HEK293 (cell line): ENCODE results near the gene DPH7.

ENCODE experiments used
- CTCF ChIA-PET: fragments of 350-600 bp; formaldehyde crosslinking; extraction: SDS; loops from one replicate; lab custom pipeline; 2021; ENCODE audit warnings: antibody characterized with exemption; lab: Yijun Ruan, JAX
- POLR2A ChIA-PET: fragments of 300-600 bp; formaldehyde crosslinking; extraction: SDS; loops from one replicate; lab custom pipeline; 2020; ENCODE audit warnings: antibody characterized with exemption, inconsistent platforms; lab: Yijun Ruan, JAX
- H3K27ac ChIP-seq: fragments of 200-500 bp; sonication (Bioruptor generic); 2 replicates; pipeline ENCODE4 v1.5.1; 2014; ENCODE audit warnings: low read depth, low read length, control low read depth, inconsistent platforms; ENCODE audit errors: extremely low read depth
- H3K36me3 ChIP-seq, 2 experiments: fragments of 200-500 bp in 1 of 2; sonication (Bioruptor generic) in 1 of 2; 1 replicate in 1 of 2; 2 replicates in 1 of 2; pipeline ENCODE4 v1.5.1; 2014 to 2017; ENCODE audit warnings: inconsistent platforms in 2 of 2, low read length in 2 of 2; ENCODE audit not compliant: control insufficient read depth in 2 of 2, insufficient read depth in 1 of 2
- H3K4me1 ChIP-seq: fragments of 200-500 bp; sonication (Bioruptor generic); 2 replicates; pipeline ENCODE4 v1.5.1; 2014; ENCODE audit warnings: mild to moderate bottlenecking, low read length, inconsistent platforms; ENCODE audit not compliant: control insufficient read depth, insufficient read depth
- H3K4me3 ChIP-seq: 2 replicates; pipeline ENCODE4 v1.5.1; 2011; ENCODE audit warnings: low read depth, mild to moderate bottlenecking, control low read depth, low read length, moderate library complexity
- H3K9me3 ChIP-seq: fragments of 200-500 bp; sonication (Bioruptor generic); 2 replicates; pipeline ENCODE4 v1.5.1; 2014; ENCODE audit warnings: low read depth, low read length, inconsistent platforms; ENCODE audit not compliant: control insufficient read depth, insufficient read depth
- AEBP2 ChIP-seq: fragments of 450-650 bp; formaldehyde crosslinking; IDR thresholded peaks from 2 replicates; pipeline ENCODE4 v1.5.1; 2016; ENCODE audit warnings: missing biosample characterization, missing genetic modification characterization, borderline replicate concordance
- KLF10 ChIP-seq: fragments of 450-650 bp; IDR thresholded peaks from 2 replicates; pipeline ENCODE4 v1.5.1; 2018; ENCODE audit warnings: missing biosample characterization, mild to moderate bottlenecking, missing genetic modification characterization
- KLF7 ChIP-seq: fragments of 450-650 bp; formaldehyde crosslinking; IDR thresholded peaks from 2 replicates; pipeline ENCODE4 v1.5.1; 2016; ENCODE audit warnings: missing biosample characterization, missing genetic modification characterization, borderline replicate concordance
- ZBTB8A ChIP-seq: fragments of 450-650 bp; formaldehyde crosslinking; IDR thresholded peaks from 2 replicates; pipeline ENCODE4 v1.5.1; 2016; ENCODE audit warnings: missing biosample characterization, missing genetic modification characterization
- ZNF114 ChIP-seq: fragments of 450-650 bp; formaldehyde crosslinking; IDR thresholded peaks from 2 replicates; pipeline ENCODE4 v1.5.0; 2017; ENCODE audit warnings: missing biosample characterization, missing genetic modification characterization
- ZNF132 ChIP-seq: fragments of 450-650 bp; formaldehyde crosslinking; IDR thresholded peaks from 2 replicates; pipeline ENCODE4 v1.5.1; 2017; ENCODE audit warnings: missing biosample characterization, missing genetic modification characterization, borderline replicate concordance
- ZNF140 ChIP-seq: fragments of 450-650 bp; formaldehyde crosslinking; IDR thresholded peaks from 2 replicates; pipeline ENCODE4 v1.5.1; 2016; ENCODE audit warnings: missing biosample characterization, missing genetic modification characterization
- ZNF174 ChIP-seq: fragments of 450-650 bp; formaldehyde crosslinking; IDR thresholded peaks from 2 replicates; pipeline ENCODE4 v1.5.0; 2017; ENCODE audit warnings: missing biosample characterization, mild to moderate bottlenecking, missing genetic modification characterization
- ZNF19 ChIP-seq: fragments of 450-650 bp; formaldehyde crosslinking; IDR thresholded peaks from 2 replicates; pipeline ENCODE4; 2016; ENCODE audit warnings: missing biosample characterization, missing genetic modification characterization, low read depth
- ZNF221 ChIP-seq: fragments of 450-650 bp; formaldehyde crosslinking; IDR thresholded peaks from 2 replicates; pipeline ENCODE4 v1.5.1; 2017; ENCODE audit warnings: missing biosample characterization, missing genetic modification characterization, borderline replicate concordance
- ZNF223 ChIP-seq: fragments of 450-650 bp; formaldehyde crosslinking; IDR thresholded peaks from 2 replicates; pipeline ENCODE4 v1.5.1; 2016; ENCODE audit warnings: missing biosample characterization, missing genetic modification characterization
- ZNF274 ChIP-seq, 2 experiments: fragments of 200-500 bp in 1 of 2; fragments of 450-650 bp in 1 of 2; sonication (Bioruptor generic) in 1 of 2; formaldehyde crosslinking in 1 of 2; IDR thresholded peaks; 2 replicates each; pipeline versions ENCODE4 v1.5.1 to v1.6.1; 2014 to 2016; ENCODE audit warnings: borderline replicate concordance in 1 of 2, inconsistent platforms in 1 of 2, low read length in 1 of 2, missing biosample characterization in 1 of 2, missing genetic modification characterization in 1 of 2
- ZNF341 ChIP-seq: fragments of 450-650 bp; formaldehyde crosslinking; IDR thresholded peaks from 2 replicates; pipeline ENCODE4; 2016; ENCODE audit warnings: low read depth, missing biosample characterization, missing genetic modification characterization
- ZNF394 ChIP-seq: fragments of 450-650 bp; formaldehyde crosslinking; IDR thresholded peaks from 2 replicates; pipeline ENCODE4 v1.5.1; 2016; ENCODE audit warnings: missing biosample characterization, missing genetic modification characterization, mild to moderate bottlenecking, moderate library complexity, borderline replicate concordance
- ZNF416 ChIP-seq: fragments of 450-650 bp; formaldehyde crosslinking; IDR thresholded peaks from 2 replicates; pipeline ENCODE4 v1.5.1; 2016; ENCODE audit warnings: missing biosample characterization, missing genetic modification characterization
- ZNF426 ChIP-seq: fragments of 450-650 bp; formaldehyde crosslinking; IDR thresholded peaks from 2 replicates; pipeline ENCODE4 v1.5.1; 2017; ENCODE audit warnings: missing biosample characterization, missing genetic modification characterization, mild to moderate bottlenecking, inconsistent platforms, moderate library complexity
- ZNF449 ChIP-seq: fragments of 450-650 bp; formaldehyde crosslinking; IDR thresholded peaks from 2 replicates; pipeline ENCODE4 v1.5.1; 2017; ENCODE audit warnings: missing biosample characterization, mild to moderate bottlenecking, missing genetic modification characterization, moderate library complexity
- ZNF514 ChIP-seq: fragments of 450-650 bp; formaldehyde crosslinking; IDR thresholded peaks from 2 replicates; pipeline ENCODE4 v1.5.1; 2016; ENCODE audit warnings: missing biosample characterization, missing genetic modification characterization
- ZNF530 ChIP-seq: fragments of 450-650 bp; formaldehyde crosslinking; IDR thresholded peaks from 2 replicates; pipeline ENCODE4 v1.5.1; 2016; ENCODE audit warnings: low read depth, missing biosample characterization, missing genetic modification characterization
- ZNF621 ChIP-seq: fragments of 450-650 bp; formaldehyde crosslinking; IDR thresholded peaks from 2 replicates; pipeline ENCODE4 v1.5.1; 2017; ENCODE audit warnings: missing biosample characterization, missing genetic modification characterization
- ZNF670 ChIP-seq: fragments of 450-650 bp; formaldehyde crosslinking; IDR thresholded peaks from 2 replicates; pipeline ENCODE4 v1.5.1; 2016; ENCODE audit warnings: missing biosample characterization, missing genetic modification characterization, low read depth
- ZSCAN4 ChIP-seq: fragments of 450-650 bp; formaldehyde crosslinking; IDR thresholded peaks from 2 replicates; pipeline ENCODE4 v1.5.1; 2017; ENCODE audit warnings: missing biosample characterization, missing genetic modification characterization
- TF ChIP-seq, protein P1 (sequence below): fragments of 450-650 bp; formaldehyde crosslinking; IDR thresholded peaks from 2 replicates; pipeline ENCODE4 v1.5.1; 2016; ENCODE audit warnings: missing biosample characterization, missing genetic modification characterization

Gene DPH7

DNA sequence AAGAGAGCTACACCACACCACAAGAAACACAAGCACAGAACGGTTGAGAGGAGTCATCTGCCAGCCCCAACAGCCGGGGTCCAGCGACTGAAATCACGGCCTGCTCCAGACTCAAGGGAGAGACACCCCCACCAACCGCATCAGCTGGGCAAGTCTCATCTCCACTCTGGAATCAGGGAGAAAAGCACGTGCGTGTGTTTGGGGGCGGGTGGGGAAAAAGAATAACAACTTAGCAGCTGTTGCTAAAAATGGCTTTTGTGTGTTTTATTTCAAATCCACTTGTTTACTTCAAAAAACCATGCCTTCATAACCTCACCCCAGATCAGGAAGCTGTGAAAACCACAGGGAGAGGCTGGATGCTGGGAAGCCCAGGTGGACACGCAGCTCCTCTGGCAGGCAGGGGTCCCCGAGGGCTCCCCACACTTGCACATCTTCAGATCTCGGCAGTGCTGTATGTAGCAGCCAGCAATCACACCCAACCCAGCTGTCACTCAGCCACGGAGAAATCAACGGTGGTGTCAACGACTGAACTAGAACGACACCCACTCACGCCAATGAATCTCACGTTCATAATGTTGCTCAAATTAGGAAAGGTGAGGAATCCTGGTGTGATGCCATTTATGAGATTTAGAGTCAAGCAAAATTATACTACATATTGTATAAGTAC, 47.5 kb downstream of the DPH7 start:
- no peak overlapping the region for H3K27ac ChIP-seq
- H3K36me3 ChIP-seq: no peaks in the 10 kb centered on the region
- H3K4me3 ChIP-seq: no peak overlapping the region
- TF ChIP-seq ZNF132: no peak
- no peak for TF ChIP-seq ZNF19
- TF ChIP-seq ZNF449 (tag by site-specific recombination): no peak
- no peak for TF ChIP-seq ZNF221 (tag by site-specific recombination)
- TF ChIP-seq ZNF416 (tag by site-specific recombination): no peak
- H3K9me3 ChIP-seq: no peaks in the 10 kb centered on the region
- H3K4me1 ChIP-seq: no peaks in the 10 kb centered on the region
- POLR2A ChIA-PET: no interaction called here
- CTCF ChIA-PET: interaction anchor here (0.6 to 2.6 kb wide), 11 partner anchors 14 to 342 kb away, joined by 3 to 9 read pairs (median 3); partner anchors contain the start of genes EXD3, NOXA1 and PNPLA7

GRCh38 chr9:137530331-137530730, 48.4 kb downstream of the DPH7 start:
- H3K9me3 ChIP-seq: no peaks in the 10 kb centered on the region
- no peak overlapping the region for H3K27ac ChIP-seq
- TF ChIP-seq ZNF132: no peak
- no peak for TF ChIP-seq ZNF174 (tag by site-specific recombination)
- TF ChIP-seq KLF7 (tag by site-specific recombination): no peak
- no peak for TF ChIP-seq ZNF670
- no peak for TF ChIP-seq ZNF426 (tag by site-specific recombination)
- no peak for TF ChIP-seq ZNF530 (tag by site-specific recombination)
- TF ChIP-seq ZNF114: no peak
- TF ChIP-seq ZNF514 (tag by site-specific recombination): no peak
- no peak for TF ChIP-seq ZBTB8A (tag by site-specific recombination)
- no peak for TF ChIP-seq ZSCAN4
- TF ChIP-seq ZNF274 (IDR thresholded peaks at IDR 0.05; ENCODE audit: low read length): no peak
- no peak for TF ChIP-seq ZNF274 (tag by site-specific recombination; IDR thresholded peaks at IDR 0.05; ENCODE audit: borderline replicate concordance)
- no peak for TF ChIP-seq AEBP2 (tag by site-specific recombination)
- TF ChIP-seq ZNF341: no peak
- TF ChIP-seq ZNF394 (tag by site-specific recombination): no peak
- no peak for TF ChIP-seq ZNF223
- no peak for TF ChIP-seq KLF10 (tag by site-specific recombination)
- TF ChIP-seq, protein P1, sequence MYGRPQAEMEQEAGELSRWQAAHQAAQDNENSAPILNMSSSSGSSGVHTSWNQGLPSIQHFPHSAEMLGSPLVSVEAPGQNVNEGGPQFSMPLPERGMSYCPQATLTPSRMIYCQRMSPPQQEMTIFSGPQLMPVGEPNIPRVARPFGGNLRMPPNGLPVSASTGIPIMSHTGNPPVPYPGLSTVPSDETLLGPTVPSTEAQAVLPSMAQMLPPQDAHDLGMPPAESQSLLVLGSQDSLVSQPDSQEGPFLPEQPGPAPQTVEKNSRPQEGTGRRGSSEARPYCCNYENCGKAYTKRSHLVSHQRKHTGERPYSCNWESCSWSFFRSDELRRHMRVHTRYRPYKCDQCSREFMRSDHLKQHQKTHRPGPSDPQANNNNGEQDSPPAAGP (tag by site-specific recombination): no peak
- no peak for TF ChIP-seq ZNF140 (tag by site-specific recombination)
- no peak for TF ChIP-seq ZNF621
- no peak overlapping the region for H3K4me3 ChIP-seq
- ChIA-PET POLR2A (no interaction called here), CTCF (interaction anchor here (1.2 to 2.6 kb wide), 2 partner anchors 20 to 243 kb away, joined by 3 to 9 read pairs; partner anchors contain the start of gene PNPLA7)
- H3K36me3 ChIP-seq: no peaks in the 10 kb centered on the region
- H3K4me1 ChIP-seq: no peaks in the 10 kb centered on the region
